HUES6 (cell line): ENCODE data around the gene HMCES.
"Not testable (repeated sequence)": the region's sequence is repeated elsewhere in the genome, so short reads cannot be mapped to it uniquely, and the experiment has no call there.

ENCODE experiments used
- H3K27ac ChIP-seq: 2 replicates; pipeline ENCODE4 v1.7.0; 2013; ENCODE audit warnings: low read depth, mild to moderate bottlenecking, low read length, inconsistent platforms
- H3K27me3 ChIP-seq: 2 replicates; pipeline ENCODE4 v1.6.1; 2013; ENCODE audit warnings: low read length; ENCODE audit not compliant: control insufficient read depth, insufficient read depth
- H3K36me3 ChIP-seq: 2 replicates; pipeline ENCODE4 v1.6.1; 2013; ENCODE audit warnings: low read length; ENCODE audit not compliant: control insufficient read depth, insufficient read depth
- H3K4me1 ChIP-seq: 2 replicates; pipeline ENCODE4 v1.6.1; 2013; ENCODE audit warnings: low read length; ENCODE audit not compliant: control insufficient read depth, insufficient read depth
- H3K4me3 ChIP-seq: 2 replicates; pipeline ENCODE4 v1.5.1; 2013; ENCODE audit warnings: low read depth, low read length
- H3K9ac ChIP-seq: one replicate; pipeline ENCODE4 v1.6.1; 2013; ENCODE audit warnings: mild to moderate bottlenecking, low read length
- H3K9me3 ChIP-seq: 2 replicates; pipeline ENCODE4 v1.6.1; 2013; ENCODE audit warnings: low read depth, low read length; ENCODE audit not compliant: control insufficient read depth, insufficient read depth

Gene HMCES

DNA sequence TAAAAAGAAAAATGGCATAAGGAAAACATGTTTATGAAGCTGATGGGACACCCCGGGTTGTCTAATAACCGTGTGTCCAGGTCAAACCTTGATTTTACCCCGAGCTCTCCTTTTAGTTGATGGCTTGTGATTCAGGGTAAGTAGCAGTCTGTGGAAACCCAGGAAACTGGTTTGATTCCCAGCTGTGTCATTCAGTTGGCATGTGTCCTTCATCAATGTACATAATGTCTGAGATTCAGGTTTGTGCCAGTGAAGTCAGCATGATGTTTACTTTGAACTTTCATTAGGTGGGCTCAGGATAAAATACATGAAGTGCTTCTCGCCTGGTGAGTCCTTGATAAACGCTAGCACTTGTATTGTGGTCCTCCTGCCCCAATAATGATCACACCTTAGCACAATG lies 33.5 kb upstream of the HMCES start:
- H3K27ac ChIP-seq: no peak overlapping the region
- H3K27me3 ChIP-seq: no peaks in the 10 kb centered on the region

GRCh38 chr3:129245641-129246306 lies 32.9 kb upstream of the HMCES start:
- not testable (repeated sequence) for H3K36me3 ChIP-seq, H3K4me3 ChIP-seq, H3K9me3 ChIP-seq, H3K9ac ChIP-seq, H3K27me3 ChIP-seq, H3K27ac ChIP-seq
- peaks cover 11% of the 10 kb centered on the region; the same call in 1 of the 2 replicates for H3K4me1 ChIP-seq

More for the DNA sequence above, 33.5 kb upstream of the HMCES start:
- Histone ChIP-seq H3K9me3 (no peaks in the 10 kb centered on the region), H3K4me1 (peaks cover 12% of the 10 kb centered on the region; the same call in 1 of the 2 replicates), H3K36me3 (no peaks in the 10 kb centered on the region), H3K4me3 (no peak overlapping the region), H3K9ac (no peak overlapping the region)

GRCh38 chr3:129246636-129247035 lies 32.0 kb upstream of the HMCES start:
- no peaks in the 10 kb centered on the region for H3K9me3 ChIP-seq
- H3K36me3 ChIP-seq: peaks cover 3% of the 10 kb centered on the region
- no peak overlapping the region for H3K4me3 ChIP-seq
- no peak overlapping the region for H3K9ac ChIP-seq
- H3K4me1 ChIP-seq: peaks cover 11% of the 10 kb centered on the region; the same call in 1 of the 2 replicates
- H3K27ac ChIP-seq: no peak overlapping the region
- H3K27me3 ChIP-seq: no peaks in the 10 kb centered on the region

- Histone ChIP-seq H3K4me1 (peaks cover 11% of the 10 kb centered on the region; the same call in 1 of the 2 replicates), H3K27me3 (no peaks in the 10 kb centered on the region), H3K9me3 (no peaks in the 10 kb centered on the region), H3K36me3 (peaks cover 19% of the 10 kb centered on the region), H3K9ac (peak overlapping the region; percentile 81), H3K27ac (no peak overlapping the region; the same call in 1 of the 2 replicates), H3K4me3 (peak overlapping the region; percentile 81)
Observed at GRCh38 chr3:129248286-129248979, 30.2 kb upstream of the HMCES start.

GRCh38 chr3:129249284-129250065 lies 29.2 kb upstream of the HMCES start, which contains the start of gene COPG1:
Gene COPG1 (plus strand): TSS chr3:129249606. CDS start chr3:129249710, 104 bp downstream.
- H3K27ac ChIP-seq: peak within 1 kb of the TSS; percentile 80
- H3K9me3 ChIP-seq: no peaks in the 10 kb centered on the region
- H3K4me3 ChIP-seq: peak within 1 kb of the TSS; percentile 81
- peaks cover 11% of the 10 kb centered on the region; the same call in 1 of the 2 replicates for H3K4me1 ChIP-seq
- peak within 1 kb of the TSS; percentile 81 for H3K9ac ChIP-seq
- H3K36me3 ChIP-seq: peaks cover 29% of the 10 kb centered on the region
- H3K27me3 ChIP-seq: no peaks in the 10 kb centered on the region

DNA sequence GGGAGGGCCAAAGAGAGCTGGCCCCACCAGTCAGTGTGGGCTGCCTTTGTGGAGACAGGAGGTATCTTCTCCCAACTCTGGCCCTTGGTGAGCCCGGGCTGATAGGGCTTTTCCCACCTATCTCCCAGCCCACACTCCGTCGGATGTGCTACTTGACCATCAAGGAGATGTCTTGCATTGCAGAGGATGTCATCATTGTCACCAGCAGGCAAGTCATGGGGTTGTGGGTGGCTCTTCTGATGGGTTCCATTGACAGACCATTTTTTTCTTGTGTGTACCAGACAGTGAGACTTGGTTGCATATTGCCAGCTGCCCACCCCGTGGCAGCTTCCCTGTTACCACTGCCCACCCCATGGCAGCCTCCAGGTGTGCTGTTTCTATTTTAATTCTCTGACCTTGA lies 25.9 kb upstream of the HMCES start:
- H3K9me3 ChIP-seq: no peaks in the 10 kb centered on the region
- no peak overlapping the region for H3K4me3 ChIP-seq
- no peak overlapping the region for H3K9ac ChIP-seq
- no peaks in the 10 kb centered on the region for H3K27me3 ChIP-seq
- no peak overlapping the region for H3K27ac ChIP-seq
- H3K36me3 ChIP-seq: peaks cover 62% of the 10 kb centered on the region
- H3K4me1 ChIP-seq: peaks cover 11% of the 10 kb centered on the region; the same call in 1 of the 2 replicates

DNA sequence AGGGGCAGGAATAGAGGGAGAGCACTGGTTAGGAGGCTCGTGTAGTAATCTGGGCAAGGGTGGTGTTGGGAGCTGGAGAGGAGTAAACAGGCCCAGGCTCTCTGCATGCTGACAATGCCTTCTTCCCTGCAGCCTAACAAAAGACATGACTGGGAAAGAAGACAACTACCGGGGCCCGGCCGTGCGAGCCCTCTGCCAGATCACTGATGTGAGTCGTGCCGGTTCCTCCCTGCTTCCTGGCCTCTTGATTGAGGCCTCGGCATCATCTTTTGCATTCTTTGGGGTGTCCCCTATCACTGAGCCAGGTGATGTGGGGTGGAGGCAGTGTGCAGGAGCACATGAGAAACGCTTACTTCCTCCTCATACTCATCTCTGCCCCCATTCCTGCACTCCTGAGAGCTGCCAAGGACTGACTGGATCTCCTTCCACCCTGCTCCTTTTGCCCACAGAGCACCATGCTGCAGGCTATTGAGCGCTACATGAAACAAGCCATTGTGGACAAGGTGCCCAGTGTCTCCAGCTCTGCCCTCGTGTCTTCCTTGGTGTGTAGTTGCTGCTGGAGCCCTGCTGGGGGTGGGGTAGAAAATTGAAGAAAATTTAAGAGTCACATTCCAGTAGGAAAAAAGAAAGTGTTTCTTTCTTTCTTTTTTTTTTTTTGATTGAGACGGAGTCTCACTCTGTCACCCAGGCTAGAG lies 24.0 kb upstream of the HMCES start:
- H3K27ac ChIP-seq: no peak overlapping the region
- peaks cover 6% of the 10 kb centered on the region; the same call in 1 of the 2 replicates for H3K4me1 ChIP-seq
- no peak overlapping the region for H3K4me3 ChIP-seq
- no peaks in the 10 kb centered on the region for H3K27me3 ChIP-seq
- H3K36me3 ChIP-seq: peaks cover 77% of the 10 kb centered on the region
- no peaks in the 10 kb centered on the region for H3K9me3 ChIP-seq
- H3K9ac ChIP-seq: no peak overlapping the region

DNA sequence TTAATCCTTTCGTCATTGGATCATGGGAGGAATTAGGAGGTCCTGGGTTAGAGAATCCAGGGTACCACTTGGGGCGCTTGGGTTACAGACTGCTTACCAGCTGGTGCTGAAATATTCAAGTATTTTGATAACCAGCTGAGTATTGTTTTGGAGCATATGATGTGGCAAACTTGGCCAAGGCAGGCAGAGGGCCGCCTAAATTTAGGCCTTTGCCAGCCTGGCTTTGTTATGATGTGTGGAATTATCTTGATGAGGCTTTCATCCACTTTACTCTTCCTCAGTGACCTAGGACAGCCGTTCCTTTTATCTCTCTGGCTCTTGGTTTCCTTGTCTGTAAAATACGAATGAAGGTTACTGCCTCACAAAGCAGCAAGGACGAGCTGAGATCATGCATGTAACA lies 22.4 kb upstream of the HMCES start:
- H3K9me3 ChIP-seq: no peaks in the 10 kb centered on the region
- H3K27me3 ChIP-seq: no peaks in the 10 kb centered on the region
- no peak overlapping the region for H3K27ac ChIP-seq
- no peak overlapping the region for H3K4me3 ChIP-seq
- no peaks in the 10 kb centered on the region for H3K4me1 ChIP-seq
- no peak overlapping the region for H3K9ac ChIP-seq
- H3K36me3 ChIP-seq: peaks cover 90% of the 10 kb centered on the region

DNA sequence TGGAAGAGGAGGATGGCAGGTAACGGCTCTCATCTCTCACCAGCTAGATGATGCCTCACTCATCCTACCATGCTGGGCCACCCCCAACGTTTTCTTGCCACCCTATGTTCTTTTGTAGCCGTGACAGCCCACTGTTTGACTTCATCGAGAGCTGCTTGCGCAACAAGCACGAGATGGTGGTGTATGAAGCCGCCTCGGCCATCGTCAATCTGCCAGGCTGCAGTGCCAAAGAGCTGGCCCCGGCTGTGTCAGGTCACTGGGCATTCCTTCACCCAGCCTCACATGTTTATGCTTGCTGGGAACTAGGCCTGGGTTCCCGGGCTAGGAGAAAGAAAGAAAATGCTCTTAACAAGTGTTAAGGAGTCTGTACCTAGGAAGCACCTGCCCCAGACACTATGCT lies 21.1 kb upstream of the HMCES start:
- peaks cover 90% of the 10 kb centered on the region for H3K36me3 ChIP-seq

GRCh38 chr3:129259612-129260477 lies 18.8 kb upstream of the HMCES start:
- no peaks in the 10 kb centered on the region for H3K4me1 ChIP-seq
- H3K9ac ChIP-seq: no peak overlapping the region
- H3K9me3 ChIP-seq: no peaks in the 10 kb centered on the region
- peaks cover 87% of the 10 kb centered on the region for H3K36me3 ChIP-seq
- H3K4me3 ChIP-seq: no peak overlapping the region
- no peak overlapping the region for H3K27ac ChIP-seq
- no peaks in the 10 kb centered on the region for H3K27me3 ChIP-seq

More for the DNA sequence above, 21.1 kb upstream of the HMCES start:
- no peak overlapping the region for H3K9ac ChIP-seq
- H3K27ac ChIP-seq: no peak overlapping the region
- no peak overlapping the region for H3K4me3 ChIP-seq
- no peaks in the 10 kb centered on the region for H3K4me1 ChIP-seq
- no peaks in the 10 kb centered on the region for H3K27me3 ChIP-seq
- no peaks in the 10 kb centered on the region for H3K9me3 ChIP-seq
